HG02678 (cell line): ENCODE data around the gene USP22.

Experiments used
- ATAC-seq: cut with Tn5 transposase; IDR thresholded peaks from one replicate; pipeline ENCODE4 v1.9.1; 2021; ENCODE audit warnings: mild to moderate bottlenecking, moderate library complexity; ENCODE audit not compliant: unreplicated experiment

The USP22 gene

DNA sequence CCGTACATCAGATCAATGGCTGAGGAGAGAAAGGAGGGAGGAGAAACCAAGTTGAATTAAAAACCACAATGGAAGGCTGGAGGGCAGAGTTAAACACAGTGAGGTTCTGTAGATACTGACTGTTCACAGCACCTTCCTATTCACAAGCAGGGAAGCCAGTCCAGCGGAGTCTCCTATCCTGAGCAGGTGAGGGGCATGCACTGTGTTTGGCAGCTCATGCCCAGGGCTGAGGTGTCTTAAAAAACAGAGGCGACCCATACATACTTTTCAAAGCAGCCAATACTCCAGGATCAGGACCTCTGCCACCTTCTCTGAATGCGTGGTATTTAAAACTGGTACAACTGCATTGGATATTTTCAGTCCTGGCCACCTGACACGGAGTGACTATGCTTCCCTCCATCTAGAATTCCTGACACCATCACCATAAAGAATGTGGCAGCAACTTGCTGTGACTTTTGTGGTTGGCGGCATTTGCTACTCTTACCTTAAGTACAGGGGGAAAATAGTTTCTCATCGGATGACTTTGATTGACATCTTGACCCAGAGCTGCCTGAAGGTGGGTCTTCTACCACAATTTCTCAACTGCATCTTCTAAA lies 21.5 kb downstream of the USP22 start:
- ATAC-seq = no peak

DNA sequence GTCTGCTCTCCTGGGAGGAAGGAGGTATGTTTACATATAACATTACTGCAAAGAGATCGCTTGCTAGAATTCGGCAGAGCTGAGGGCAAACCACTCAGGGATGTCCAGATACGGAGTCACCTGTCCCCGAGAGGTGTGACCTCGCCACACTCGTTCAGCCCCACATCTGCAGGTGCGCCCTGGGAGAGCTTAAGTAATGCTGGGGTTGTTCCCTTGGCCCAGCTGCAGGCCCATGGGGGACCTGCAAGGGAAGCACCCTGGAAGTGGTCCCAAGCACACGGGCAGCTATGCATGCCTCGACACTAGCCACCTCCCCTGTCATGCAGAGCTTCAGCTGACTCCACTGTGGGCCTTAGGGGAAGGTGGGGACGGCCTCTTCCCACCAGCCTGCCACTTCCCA lies 22.2 kb downstream of the USP22 start:
- ATAC-seq = no peak

DNA sequence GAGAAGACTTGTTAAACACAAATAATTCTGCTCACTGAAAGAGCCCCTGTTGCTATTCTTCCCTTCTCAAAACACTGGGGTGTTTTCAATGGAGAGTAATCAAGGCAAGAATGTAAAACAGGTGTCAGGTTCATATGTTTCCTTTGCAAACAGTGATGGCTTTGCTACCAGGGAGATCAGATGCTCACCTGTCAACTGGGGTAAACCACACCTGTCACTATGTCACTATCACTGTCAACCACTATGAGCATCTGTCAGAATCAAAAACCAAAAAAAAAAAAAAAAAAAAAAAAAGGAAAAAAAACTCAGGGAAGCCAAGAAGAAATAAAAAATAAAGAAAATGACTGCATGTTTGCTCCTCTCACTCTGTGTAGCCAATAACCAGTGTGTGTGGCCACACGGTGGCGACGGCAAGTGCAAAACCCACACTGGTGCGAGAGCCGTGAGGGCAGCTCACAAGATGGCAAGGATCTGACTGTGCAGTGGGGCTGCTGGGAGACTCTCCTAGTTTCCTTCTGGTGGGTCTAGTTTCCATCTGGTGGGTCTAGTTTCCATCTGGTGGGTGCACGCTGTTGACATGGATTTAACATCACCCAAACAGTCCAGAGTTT lies 22.7 kb downstream of the USP22 start:
- no peak for ATAC-seq

DNA sequence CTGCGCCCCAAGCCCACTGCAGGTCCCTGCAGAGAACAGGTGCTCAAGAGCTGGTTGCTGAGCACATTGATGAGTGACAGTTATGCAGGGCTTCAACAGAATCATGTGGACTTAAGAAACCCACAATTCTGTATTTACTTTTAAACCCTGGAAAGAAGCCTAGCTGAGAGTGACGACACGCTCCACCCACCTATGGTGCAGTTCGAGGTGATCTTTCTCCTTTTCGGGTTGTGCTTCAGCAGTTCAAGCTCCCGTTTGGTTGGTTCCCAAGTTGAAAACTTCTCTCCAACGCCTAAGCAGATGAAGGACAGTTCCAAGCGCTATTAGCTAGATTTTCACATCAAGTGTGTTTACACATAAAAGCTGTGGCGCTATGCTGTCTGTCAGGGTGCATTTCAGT lies 23.9 kb downstream of the USP22 start:
- no peak for ATAC-seq

DNA sequence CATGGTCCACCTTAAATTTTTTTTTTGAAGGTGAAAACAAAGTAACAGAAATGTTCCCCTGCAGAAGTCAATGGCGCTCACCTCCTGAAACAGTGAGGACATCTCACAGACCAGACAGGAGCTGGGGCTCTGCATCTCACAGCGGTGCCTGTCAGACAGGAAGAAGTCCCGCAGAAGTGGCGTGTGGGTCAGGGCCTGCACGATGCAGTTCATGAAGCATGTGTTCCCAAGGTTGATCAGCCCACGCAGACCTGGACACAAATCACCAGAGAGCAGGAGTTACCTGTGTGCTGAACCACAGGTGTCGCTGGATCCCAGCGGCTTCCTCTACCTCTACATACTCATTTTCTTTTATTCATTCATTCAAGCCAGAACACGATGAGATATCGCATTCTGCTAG lies 24.9 kb downstream of the USP22 start:
- ATAC-seq = no peak

DNA sequence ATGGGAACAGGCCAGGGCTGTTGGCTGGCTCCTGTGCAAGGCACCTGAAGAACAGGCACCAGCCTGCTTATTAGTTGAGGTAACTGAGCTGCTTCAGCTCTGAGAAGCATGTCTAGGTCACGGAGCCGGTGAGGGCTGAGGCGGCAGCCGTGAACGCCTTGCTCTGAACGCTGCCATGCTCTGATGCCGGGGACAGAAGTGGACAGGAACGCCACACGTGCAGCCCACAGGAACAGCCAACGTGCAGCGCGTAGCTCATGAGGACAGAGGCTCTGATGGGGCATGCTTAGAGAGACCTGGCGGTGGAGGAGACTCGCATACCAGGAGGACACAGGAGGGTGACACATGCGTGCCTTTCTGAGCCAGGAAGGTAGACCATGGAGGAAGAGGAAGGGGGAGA lies 25.6 kb downstream of the USP22 start:
- no peak for ATAC-seq

DNA sequence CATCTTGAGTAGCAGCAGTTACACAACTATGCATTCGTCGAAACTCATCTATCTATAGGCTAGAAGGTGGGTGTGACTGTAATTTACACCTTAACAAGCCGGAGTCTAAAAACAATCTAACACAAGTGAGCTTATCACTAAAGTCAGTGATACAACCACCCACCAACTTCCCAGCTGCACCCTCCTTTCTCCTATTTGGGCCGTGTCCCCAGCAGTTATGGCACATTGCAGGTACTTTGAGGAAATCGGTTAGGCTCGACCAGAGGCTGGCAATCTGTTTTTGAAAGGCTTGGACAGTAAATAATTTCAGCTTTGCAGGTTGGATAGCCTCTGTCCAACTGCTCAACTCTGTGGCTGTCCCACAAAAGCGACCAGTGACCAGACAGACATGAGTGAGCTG lies 26.0 kb downstream of the USP22 start:
- ATAC-seq = no peak

DNA sequence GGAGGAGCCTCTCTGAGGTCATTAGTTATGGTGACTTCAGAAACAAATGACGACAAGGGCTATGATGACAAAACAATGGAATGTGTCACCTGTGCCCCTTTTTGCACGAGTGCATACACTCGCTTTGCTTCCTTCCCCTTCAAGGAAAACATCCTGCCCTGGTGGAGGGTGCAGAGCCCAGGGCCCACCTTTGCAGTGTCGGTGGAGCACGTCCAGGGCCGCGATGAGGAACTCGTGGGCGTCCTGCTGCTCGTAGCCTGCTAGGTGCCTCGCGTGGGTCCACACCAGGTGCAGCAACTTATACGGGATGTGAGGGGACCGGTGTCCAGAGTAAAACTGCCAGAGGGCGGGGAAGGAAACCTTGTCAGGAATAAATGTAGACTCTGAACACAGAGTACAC lies 27.2 kb downstream of the USP22 start:
- ATAC-seq = no peak

DNA sequence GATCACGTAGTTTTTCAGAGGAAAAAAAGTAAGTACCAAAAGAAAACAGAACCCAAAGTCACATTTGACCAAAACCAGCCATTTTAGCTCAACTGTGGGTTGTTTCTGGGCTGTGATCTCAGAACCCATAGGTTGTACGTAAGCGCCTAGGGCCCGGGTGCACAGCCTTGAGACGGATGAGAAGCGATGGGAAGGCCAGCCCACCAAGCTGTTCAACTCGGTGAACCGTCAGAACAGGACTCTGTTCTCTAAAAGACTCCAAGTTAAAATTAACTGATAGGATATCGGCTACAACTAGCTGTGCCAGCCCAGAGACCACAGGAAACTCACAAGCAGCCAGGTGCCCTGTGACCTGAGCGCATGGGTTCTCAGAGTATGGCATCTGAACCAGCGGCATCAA lies 28.3 kb downstream of the USP22 start:
- ATAC-seq = no peak

DNA sequence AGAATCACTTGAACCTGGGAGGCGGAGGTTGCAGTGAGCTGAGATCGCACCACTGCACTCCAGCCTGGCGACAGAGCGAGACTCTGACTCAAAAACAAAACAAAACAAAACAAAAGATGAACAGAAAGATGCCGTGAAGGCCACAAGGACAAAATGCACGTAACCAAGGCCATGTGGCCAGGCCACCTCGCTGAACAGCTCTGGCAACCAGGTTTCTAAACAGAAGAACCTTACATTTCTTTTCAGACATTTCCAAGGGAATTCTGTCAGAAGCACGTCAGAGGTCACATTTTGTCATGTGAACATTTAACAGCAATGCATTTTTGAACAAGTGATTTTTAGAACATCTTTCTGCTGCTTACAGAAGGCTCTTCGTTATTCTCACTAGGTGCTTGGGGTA lies 28.8 kb downstream of the USP22 start:
- no peak for ATAC-seq

DNA sequence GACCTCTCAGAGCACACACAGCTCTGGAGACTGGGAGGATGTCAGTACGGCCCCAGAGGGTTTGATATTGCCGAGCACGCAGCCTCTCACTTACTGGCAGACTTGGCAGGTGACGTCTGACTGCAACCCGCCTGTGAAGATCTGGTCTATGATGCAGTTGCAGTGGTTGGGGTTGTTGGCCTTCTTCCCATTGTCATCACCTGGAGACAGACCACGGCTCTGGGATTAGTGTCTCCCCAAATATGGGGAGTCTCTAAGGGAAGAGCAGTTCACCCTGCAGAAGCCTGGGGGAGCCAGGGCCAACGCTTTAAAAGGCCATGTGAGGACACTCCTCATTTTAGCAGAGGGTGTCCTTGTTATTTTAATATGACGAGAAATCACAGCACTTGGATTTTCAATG lies 30.1 kb downstream of the USP22 start:
- no peak for ATAC-seq

DNA sequence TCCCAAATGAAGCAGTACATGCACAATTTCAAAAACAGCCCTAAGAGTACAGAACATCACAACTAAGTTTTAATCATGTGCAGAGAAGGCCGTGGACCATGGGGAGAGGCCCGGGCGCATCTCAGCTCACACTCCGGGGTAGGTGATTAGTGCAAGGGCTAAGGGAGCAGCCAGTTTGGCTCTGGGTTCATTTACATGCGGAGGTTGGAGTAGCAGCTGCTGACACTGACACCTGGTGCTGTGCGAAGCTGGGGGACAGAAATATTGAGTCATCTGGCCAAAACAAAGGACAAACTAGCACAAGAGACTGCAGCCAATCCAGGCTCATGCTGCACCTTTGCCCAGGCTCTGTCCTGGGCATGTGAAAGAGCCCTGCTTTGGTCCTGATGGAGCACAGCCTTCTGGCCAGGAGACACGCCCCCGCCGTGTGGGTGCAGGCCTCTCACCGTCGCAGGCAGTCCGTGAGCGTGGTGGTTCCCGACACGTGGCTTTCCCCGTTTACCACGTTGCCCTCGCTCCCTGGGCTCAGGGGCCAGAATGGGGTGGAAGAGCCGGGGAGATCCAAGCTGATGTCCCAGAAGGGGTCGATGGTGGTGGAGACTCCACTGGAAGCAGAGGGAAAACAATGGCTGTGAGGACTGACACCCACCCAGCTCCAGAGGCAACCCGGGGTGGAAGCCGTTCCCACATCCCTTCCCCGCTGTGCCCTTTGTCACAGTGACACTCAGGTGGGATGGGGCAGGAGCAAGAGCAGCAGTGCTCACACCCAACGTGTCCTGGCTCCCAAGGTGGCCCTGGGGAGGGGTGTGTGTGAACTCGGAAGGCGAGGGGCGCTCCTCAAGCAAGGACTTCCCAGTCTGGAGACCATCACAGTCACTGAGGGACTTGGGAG lies 31.9 kb downstream of the USP22 start:
- ATAC-seq = no peak

DNA sequence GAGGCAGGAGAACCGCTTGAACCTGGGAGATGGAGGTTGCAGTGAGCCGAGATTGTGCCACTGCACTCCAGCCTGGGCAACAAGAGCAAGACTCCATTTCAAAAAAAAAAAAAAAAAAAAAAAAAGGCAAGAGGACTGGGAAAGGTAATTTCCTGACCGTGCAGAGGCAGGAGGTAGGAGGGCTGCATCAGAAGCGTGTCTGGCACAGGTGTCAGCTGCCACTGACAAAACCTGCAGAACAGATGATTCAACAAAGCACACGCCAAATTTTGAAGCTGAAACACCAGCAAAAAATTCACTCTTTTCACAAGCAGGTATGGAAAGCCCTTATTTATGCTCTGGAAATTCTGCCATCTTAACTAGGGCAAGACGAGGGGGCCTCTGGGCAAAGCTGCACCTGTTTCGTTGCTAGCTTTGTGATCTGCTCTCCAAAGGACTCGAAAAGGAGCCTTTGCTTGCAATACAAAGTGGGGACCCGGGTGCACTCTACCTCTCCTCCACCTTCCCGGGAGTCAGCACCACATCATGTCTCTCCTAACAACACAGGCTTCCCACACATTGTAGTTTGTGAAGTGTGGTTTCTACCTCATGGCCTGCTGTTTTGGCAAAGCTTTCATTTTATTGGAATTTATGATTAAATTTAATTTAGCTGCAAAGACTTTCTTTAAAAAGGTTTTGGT lies 33.7 kb downstream of the USP22 start:
- ATAC-seq = no peak

DNA sequence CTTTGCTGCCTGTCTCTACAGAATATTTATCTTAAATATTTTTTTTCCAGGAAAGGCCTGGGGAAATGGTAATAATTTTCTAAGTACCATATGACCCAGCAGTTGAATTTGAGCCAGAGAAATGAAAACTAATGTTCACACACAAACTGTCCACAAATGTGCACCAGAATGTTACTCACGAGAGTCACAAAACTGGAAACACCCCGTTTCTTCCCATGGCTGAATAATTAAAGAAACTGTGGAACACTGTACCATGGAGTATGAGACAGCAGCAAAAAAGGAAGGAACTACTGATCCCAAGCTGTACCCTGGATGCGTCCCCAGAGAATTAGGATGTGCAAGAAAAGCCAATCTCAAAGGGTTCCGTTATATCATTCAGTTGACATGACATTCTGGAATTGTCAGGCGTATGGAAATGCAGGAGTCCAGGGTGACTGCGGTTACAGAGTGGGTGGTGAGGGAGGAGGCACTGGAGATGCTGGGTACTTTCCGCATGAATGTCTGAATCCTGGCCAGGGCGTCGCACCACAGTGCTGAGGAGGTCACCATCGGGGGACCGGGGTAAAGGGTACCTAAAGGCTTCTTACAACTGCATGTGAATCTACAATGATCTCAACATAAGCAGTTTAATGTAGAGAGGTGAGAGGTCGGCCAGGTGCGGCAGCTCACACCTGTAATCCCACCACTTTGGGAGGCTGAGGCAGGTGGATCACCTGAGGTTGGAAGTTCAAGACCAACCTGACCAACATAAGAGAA lies 34.5 kb downstream of the USP22 start:
- ATAC-seq = no peak

DNA sequence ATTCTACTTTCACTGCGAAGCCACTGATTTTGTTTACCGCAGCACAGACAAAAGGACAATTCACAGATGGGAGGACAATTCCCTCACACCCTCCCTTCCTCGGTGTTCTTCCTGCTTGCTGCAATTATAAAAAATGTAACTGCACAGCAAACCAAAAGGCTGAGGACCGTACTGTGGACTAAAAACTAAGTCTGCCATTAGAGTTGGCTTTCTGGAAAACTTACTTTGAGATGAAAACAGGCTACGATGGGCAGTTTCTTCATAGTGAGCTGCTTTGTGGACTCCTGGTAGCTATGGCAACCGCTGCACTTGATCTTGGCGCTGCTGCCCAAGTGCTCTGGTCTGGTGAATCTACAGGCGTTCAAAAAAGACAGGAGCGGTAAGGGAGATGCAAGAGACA lies 35.2 kb downstream of the USP22 start:
- no peak for ATAC-seq

DNA sequence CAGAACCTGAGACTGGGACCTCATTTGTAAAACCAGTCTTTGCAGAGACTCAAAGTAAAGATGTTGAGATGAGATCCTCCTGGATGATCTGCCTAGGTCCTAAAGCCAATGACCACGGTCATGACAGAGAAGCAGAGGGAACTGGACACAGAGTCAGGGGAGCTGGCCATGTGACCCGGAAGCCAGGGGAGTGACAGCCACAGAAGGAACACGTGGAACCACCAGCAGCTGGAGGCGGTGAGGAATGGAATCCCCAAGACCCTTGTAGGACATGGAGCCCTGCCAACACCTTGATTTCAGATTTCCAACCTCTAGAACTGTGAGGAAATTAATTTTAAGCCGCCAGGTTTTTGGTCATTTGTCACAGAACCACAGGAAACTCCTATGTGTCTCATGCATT lies 37.0 kb downstream of the USP22 start:
- ATAC-seq = no peak

DNA sequence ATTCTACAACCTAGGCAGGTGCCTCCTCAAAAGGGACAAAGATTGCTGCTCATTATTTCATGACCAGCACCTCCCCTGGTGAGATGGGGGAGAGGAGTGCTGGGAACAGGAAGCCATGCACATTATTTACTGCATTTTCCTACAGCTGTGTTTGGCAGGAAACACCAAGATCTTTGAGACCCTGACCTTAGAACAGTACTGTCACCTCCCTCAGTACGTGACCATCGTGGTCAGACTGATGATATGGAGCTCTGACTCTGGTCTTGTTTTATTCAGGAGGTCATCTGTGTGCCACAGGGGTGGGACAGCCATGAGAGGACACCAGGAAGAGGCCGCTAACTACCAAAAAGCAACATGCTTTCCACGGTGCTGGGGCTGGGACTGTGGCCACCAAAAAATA lies 37.4 kb downstream of the USP22 start:
- ATAC-seq = no peak

DNA sequence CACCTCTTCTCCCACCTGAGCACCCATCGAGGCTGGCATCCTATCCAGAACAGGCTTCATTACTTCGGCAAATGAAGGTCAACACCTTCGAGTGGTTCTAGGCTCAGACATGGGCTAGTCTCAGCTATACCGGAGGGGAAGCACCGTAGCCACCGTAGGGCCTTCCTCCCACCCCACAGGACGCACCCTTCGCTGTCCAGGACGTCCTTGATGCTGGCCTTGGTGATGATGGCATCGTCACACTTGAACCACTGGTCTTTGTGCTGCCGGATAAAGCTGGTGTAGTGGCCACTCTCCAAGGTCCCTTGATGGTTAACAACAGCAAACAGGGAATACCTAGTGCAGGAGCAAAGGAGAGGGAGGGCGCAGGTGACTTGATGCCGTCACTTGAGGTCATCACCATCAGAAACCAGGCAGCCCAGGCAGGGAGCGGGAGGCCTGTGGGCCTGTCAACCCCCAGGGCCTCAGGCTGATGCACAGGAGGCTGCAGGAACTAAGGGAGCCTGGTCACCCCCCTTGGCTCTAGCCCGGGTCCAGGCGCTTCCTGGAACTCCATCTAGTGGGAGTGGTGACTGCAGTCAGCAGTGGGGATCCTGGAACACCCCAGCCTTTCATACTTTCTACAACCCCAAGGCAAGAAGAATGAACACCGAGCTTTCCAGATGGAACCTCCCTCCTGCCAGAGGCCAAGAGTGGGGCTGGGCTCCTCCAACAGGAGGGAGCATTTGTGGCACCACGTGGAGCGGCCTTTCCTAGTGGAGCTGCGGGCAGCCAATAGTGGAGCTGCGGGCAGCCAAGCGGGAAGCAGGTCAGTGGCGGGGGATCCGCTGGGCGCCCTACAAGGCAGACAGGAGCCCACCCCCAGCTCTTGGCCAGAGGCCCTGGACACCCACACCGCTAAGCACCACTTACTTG lies 38.5 kb downstream of the USP22 start:
- no peak for ATAC-seq

DNA sequence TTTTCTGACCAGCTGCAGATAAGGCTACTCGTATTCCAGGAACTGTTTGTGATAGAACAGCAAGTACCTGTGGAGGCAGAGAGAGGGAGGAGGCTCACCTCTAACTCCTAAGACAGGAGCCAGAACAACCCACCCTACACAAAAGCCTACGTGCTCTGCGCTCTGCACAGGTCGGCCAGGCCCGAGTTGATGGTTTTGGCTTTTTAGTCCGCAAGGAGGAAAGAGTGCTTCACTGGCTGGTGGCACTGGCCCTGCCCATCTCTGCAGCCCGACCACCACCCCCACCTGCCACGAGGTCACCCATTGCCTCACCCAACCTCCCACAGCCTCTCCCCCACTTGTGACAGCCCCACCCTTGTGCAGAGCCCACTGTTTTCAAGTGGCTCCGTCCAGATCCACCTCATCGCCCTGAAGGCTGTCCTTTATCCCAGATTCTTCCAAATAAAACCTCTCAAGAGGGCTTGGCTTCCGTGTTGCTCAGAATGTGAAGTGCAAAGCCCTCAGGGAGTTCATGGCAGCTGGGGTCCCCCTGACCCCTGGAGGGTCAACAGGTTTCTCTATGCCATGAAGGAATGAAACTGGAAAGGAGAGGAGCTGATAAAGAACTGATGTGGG lies 39.7 kb downstream of the USP22 start:
- no peak for ATAC-seq
